Measurements from ENCODE around the gene GPC5. TPM values are rescaled to one million over a fixed set of nuclear protein-coding genes. Genes with fewer than 3 reads are reported as not detected.

Gene GPC5
- total and polyA plus RNA-seq, 9 of the 15 experiments (the other 6 are each of a cell fraction or from before 2014, with no cell fraction given), result 0.18 to 0.27 TPM; not detected in 7

DNA sequence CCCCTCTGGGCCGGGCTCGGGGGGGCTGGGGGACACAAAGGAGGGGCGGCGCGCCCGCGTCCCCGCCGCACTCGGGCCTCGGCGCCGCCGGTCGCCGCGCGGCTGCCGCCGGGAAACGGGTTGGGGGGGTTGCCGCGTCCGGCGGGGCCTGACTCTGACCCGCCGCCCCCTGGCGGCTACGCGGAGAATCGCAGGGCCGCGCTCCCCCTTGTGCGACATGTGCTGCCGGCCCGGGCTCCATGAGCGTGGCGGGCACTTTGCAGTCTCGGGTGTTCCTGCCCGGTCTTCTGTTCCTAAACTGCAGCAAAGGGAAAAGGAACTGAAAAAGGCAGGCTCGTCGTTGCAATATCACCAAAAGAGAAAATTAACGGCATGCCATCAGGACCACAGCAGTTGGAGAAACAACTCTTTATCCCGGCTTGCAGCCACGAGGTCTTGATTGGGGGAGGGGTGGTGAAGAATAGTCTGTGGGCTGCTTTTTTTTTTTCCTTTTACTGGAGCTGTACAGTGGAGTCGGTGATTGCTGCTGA, 49.5 kb upstream of the GPC5 start (continued):
- TF ChIP-seq, protein P1, sequence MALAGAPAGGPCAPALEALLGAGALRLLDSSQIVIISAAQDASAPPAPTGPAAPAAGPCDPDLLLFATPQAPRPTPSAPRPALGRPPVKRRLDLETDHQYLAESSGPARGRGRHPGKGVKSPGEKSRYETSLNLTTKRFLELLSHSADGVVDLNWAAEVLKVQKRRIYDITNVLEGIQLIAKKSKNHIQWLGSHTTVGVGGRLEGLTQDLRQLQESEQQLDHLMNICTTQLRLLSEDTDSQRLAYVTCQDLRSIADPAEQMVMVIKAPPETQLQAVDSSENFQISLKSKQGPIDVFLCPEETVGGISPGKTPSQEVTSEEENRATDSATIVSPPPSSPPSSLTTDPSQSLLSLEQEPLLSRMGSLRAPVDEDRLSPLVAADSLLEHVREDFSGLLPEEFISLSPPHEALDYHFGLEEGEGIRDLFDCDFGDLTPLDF (CRISPR knock-in tag; IDR thresholded peaks at IDR 0.05), result peak; percentile 96
- TF ChIP-seq SMAD4 (CRISPR knock-in tag; conservative IDR thresholded peaks at IDR 0.05), result no peak
- TF ChIP-seq, protein P2, sequence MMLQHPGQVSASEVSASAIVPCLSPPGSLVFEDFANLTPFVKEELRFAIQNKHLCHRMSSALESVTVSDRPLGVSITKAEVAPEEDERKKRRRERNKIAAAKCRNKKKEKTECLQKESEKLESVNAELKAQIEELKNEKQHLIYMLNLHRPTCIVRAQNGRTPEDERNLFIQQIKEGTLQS (IDR thresholded peaks at IDR 0.05), result no peak
- TF ChIP-seq, protein P2 (CRISPR knock-in tag; conservative IDR thresholded peaks at IDR 0.05), result peak; percentile 94
- TF ChIP-seq, protein P3, sequence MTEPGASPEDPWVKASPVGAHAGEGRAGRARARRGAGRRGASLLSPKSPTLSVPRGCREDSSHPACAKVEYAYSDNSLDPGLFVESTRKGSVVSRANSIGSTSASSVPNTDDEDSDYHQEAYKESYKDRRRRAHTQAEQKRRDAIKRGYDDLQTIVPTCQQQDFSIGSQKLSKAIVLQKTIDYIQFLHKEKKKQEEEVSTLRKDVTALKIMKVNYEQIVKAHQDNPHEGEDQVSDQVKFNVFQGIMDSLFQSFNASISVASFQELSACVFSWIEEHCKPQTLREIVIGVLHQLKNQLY (CRISPR knock-in tag; conservative IDR thresholded peaks at IDR 0.05), result peak in 1 of 2 experiments; percentile 96; a peak in 2 of 4 replicates
